NCI-H2029 (cell line): ENCODE measurements around the gene CGREF1.
"Not testable (repeated sequence)": the region's sequence is repeated elsewhere in the genome, so short reads cannot be mapped to it uniquely, and the experiment has no call there.

Source experiments
- DNase-seq: peaks from one replicate; lab custom pipeline; 2025; lab: John Stamatoyannopoulos, UW

The CGREF1 gene

GRCh38 chr2:27087823-27088410, 31.0 kb downstream of the CGREF1 start:
- no peak for DNase-seq

GRCh38 chr2:27086724-27087593, 32.0 kb downstream of the CGREF1 start, which contains the start of gene KHK:
Gene KHK (plus strand): TSS chr2:27086772. CDS start chr2:27087260, 488 bp downstream.
- DNase-seq, result peak; percentile 43

GRCh38 chr2:27086090-27086723, 32.7 kb downstream of the CGREF1 start:
- DNase-seq, result peak; percentile 79

- no peak for DNase-seq
These were observed 33.2 kb downstream of the CGREF1 start for GRCh38 chr2:27085673-27086089.

GRCh38 chr2:27085062-27085672, 33.8 kb downstream of the CGREF1 start:
- no peak for DNase-seq

GRCh38 chr2:27084297-27085061, 34.4 kb downstream of the CGREF1 start:
- no peak for DNase-seq

GRCh38 chr2:27083410-27084296, 35.3 kb downstream of the CGREF1 start:
- DNase-seq, result no peak

- DNase-seq, result no peak
These were observed 36.0 kb downstream of the CGREF1 start for GRCh38 chr2:27082773-27083409.

GRCh38 chr2:27081984-27082772, 36.8 kb downstream of the CGREF1 start:
- DNase-seq, result no peak

GRCh38 chr2:27080603-27080936, 38.4 kb downstream of the CGREF1 start:
- no peak for DNase-seq

- no peak for DNase-seq
These were observed 38.8 kb downstream of the CGREF1 start for GRCh38 chr2:27080140-27080469.

GRCh38 chr2:27079233-27080139, 39.4 kb downstream of the CGREF1 start:
- DNase-seq, result no peak

GRCh38 chr2:27078267-27079194, 40.4 kb downstream of the CGREF1 start, which contains the start of gene EMILIN1:
Gene EMILIN1 (plus strand): TSS chr2:27078615. CDS start chr2:27079066, 451 bp downstream.
- DNase-seq, result no peak

GRCh38 chr2:27077231-27077630, 41.7 kb downstream of the CGREF1 start:
- DNase-seq, result no peak

- no peak for DNase-seq
These were observed 42.6 kb downstream of the CGREF1 start for GRCh38 chr2:27076323-27076722.

GRCh38 chr2:27075566-27075871, 43.4 kb downstream of the CGREF1 start:
- DNase-seq, result not testable (repeated sequence)
